ENCODE data around the gene MATCAP1. TPM values are rescaled to one million over a fixed set of nuclear protein-coding genes. Genes with fewer than 3 reads are reported as not detected.

Gene MATCAP1
- total and polyA plus RNA-seq, 4 donors: 18.5 to 41.8 (median 26.0) TPM

DNA sequence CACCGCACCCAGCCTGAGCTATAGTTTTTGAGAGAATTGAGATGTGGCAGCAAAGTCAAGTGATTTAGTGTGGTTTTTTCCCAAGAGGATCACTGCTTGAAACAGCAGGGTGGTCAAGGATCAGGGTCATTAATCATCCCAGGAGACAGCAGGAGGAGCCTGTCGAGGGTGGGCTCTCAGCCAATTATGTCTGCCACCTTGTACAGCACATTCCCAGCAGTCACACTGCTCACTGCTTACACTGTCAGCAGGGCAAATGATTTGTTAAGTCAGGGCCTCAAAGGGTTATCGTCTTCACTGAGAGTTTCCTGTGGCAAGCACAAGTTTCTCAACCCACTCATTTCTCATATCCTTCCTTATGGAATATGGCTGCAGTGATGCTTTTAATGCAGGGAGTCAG, 46.2 kb downstream of the MATCAP1 start:
- peaks cover 0 to 2% (median 0%) of the 10 kb centered on the region in 4 donors for H3K9me3 ChIP-seq (ENCODE audit: control insufficient read depth in 4 of 4, insufficient read depth in 3 of 4, low read length in 3 of 4)
- TF ChIP-seq, protein P1, sequence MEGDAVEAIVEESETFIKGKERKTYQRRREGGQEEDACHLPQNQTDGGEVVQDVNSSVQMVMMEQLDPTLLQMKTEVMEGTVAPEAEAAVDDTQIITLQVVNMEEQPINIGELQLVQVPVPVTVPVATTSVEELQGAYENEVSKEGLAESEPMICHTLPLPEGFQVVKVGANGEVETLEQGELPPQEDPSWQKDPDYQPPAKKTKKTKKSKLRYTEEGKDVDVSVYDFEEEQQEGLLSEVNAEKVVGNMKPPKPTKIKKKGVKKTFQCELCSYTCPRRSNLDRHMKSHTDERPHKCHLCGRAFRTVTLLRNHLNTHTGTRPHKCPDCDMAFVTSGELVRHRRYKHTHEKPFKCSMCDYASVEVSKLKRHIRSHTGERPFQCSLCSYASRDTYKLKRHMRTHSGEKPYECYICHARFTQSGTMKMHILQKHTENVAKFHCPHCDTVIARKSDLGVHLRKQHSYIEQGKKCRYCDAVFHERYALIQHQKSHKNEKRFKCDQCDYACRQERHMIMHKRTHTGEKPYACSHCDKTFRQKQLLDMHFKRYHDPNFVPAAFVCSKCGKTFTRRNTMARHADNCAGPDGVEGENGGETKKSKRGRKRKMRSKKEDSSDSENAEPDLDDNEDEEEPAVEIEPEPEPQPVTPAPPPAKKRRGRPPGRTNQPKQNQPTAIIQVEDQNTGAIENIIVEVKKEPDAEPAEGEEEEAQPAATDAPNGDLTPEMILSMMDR (IDR thresholded peaks at IDR 0.05; ENCODE audit: control extremely low read depth, extremely low read depth): no peak
- DNase-seq (no peak), ATAC-seq (ENCODE audit: insufficient read depth, low FRiP score) (no peak)
- no peaks in the 10 kb centered on the region for H3K27me3 ChIP-seq (ENCODE audit: control insufficient read depth in 3 of 3, insufficient read depth in 3 of 3, low read length in 2 of 3)
- H3K4me3 ChIP-seq: no peak overlapping the region
- H3K4me1 ChIP-seq (ENCODE audit: control insufficient read depth in 5 of 5, insufficient read depth in 5 of 5, low read length in 5 of 5): no peaks in the 10 kb centered on the region
- H3K27ac ChIP-seq (ENCODE audit: low read depth in 1 of 2, low read length in 1 of 2): no peak overlapping the region
- peaks cover 25 to 56% (median 49%) of the 10 kb centered on the region in 4 donors for H3K36me3 ChIP-seq (ENCODE audit: control insufficient read depth in 4 of 4, insufficient read depth in 4 of 4, low read length in 4 of 4)
- H3K9ac ChIP-seq (ENCODE audit: insufficient read depth in 1 of 2, low read length in 2 of 2): no peak overlapping the region
- 48 to 51% methylated on average over 3 of the region's 3 CpGs for WGBS, 2 donors

DNA sequence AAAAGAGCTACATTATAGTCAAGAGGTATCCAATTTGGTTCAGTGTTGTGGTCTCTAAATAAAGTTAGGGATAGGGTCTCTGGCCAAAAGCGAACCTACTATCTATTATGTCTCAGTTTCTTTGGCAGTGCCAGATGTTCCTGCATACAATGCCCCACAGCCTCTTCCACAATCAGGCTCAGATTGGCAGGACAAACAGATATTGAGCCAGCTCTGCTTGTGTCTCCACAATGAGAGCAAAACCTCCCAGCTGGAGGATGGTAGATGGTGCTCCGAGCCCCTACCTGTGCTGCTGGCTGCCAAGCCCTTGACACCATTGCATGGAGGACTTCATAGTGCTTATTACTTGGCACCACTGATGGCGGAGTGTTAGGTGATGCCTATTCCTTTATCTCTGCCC, 54.3 kb downstream of the MATCAP1 start:
- peaks cover 0 to 2% (median 0%) of the 10 kb centered on the region in 4 donors for H3K9me3 ChIP-seq (ENCODE audit: control insufficient read depth in 4 of 4, insufficient read depth in 3 of 4, low read length in 3 of 4)
- no peak overlapping the region for H3K27ac ChIP-seq (ENCODE audit: low read depth in 1 of 2, low read length in 1 of 2)
- no peak for DNase-seq
- WGBS, 2 donors: 99 to 100% methylated on average over 3 of the region's 3 CpGs
- TF ChIP-seq, protein P1 (IDR thresholded peaks at IDR 0.05; ENCODE audit: control extremely low read depth, extremely low read depth): no peak
- no peak overlapping the region for H3K4me3 ChIP-seq
- no peaks in the 10 kb centered on the region for H3K27me3 ChIP-seq (ENCODE audit: control insufficient read depth in 3 of 3, insufficient read depth in 3 of 3, low read length in 2 of 3)
- H3K4me1 ChIP-seq (ENCODE audit: control insufficient read depth in 5 of 5, insufficient read depth in 5 of 5, low read length in 5 of 5): no peaks in the 10 kb centered on the region
- H3K36me3 ChIP-seq (ENCODE audit: control insufficient read depth in 4 of 4, insufficient read depth in 4 of 4, low read length in 4 of 4): peaks cover 14 to 36% (median 32%) of the 10 kb centered on the region in 4 donors
- no peak for ATAC-seq (ENCODE audit: insufficient read depth, low FRiP score)
- H3K9ac ChIP-seq (ENCODE audit: insufficient read depth in 1 of 2, low read length in 2 of 2): no peak overlapping the region

DNA sequence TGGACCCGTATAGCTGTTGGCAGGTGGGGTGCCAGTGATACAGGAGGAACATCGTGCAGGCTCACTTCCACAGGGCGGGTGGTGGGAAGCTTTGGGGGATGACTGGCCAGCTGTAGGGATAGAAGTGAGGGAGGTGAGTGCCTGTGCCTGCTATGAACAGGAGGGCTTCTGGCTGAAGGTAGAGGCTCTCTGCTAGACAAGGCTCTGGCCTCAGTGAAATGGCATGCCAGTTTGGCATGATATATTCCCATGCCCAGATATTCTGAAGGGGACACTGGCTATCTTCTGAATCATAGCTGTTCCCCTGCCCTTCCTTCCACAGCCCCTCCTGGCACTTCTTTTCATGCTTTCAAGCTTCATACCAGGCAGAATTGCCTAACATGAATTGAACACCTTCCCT, 54.9 kb downstream of the MATCAP1 start:
- Histone ChIP-seq H3K9me3 (ENCODE audit: control insufficient read depth in 4 of 4, insufficient read depth in 3 of 4, low read length in 3 of 4) (no peaks in the 10 kb centered on the region), H3K36me3 (ENCODE audit: control insufficient read depth in 4 of 4, insufficient read depth in 4 of 4, low read length in 4 of 4) (peaks cover 14 to 36% (median 26%) of the 10 kb centered on the region in 4 donors), H3K27ac (ENCODE audit: low read depth in 1 of 2, low read length in 1 of 2) (no peak overlapping the region), H3K4me1 (ENCODE audit: control insufficient read depth in 5 of 5, insufficient read depth in 5 of 5, low read length in 5 of 5) (no peaks in the 10 kb centered on the region), H3K27me3 (ENCODE audit: control insufficient read depth in 3 of 3, insufficient read depth in 3 of 3, low read length in 2 of 3) (no peaks in the 10 kb centered on the region), H3K4me3 (no peak overlapping the region), H3K9ac (ENCODE audit: insufficient read depth in 1 of 2, low read length in 2 of 2) (no peak overlapping the region)
- TF ChIP-seq, protein P1 (IDR thresholded peaks at IDR 0.05; ENCODE audit: control extremely low read depth, extremely low read depth): no peak
- ATAC-seq (ENCODE audit: insufficient read depth, low FRiP score) (no peak), DNase-seq (no peak)
- 94 to 95% methylated on average over 3 of the region's 3 CpGs for WGBS, 2 donors

DNA sequence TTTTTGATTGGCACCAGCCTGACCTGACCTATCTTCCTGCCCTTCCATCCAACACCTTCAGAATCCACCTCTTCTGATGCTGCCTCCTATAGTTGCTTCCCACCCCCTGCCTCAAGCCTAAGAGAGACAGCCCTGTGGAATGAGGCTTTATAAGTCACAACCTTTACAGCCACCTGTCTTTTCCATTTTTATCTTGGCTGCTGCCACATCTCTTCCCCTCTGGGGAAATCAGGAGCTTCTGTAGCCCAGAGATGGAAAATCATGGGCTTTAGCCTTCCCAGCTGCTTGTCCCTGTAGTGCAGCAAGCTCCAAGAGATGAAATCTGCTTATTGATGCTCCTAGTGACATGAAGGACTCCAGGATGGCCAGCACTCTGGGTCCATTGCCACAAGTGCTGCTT, 55.3 kb downstream of the MATCAP1 start:
- DNase-seq (no peak), ATAC-seq (ENCODE audit: insufficient read depth, low FRiP score) (no peak)
- H3K27ac ChIP-seq (ENCODE audit: low read depth in 1 of 2, low read length in 1 of 2): no peak overlapping the region
- no peaks in the 10 kb centered on the region for H3K4me1 ChIP-seq (ENCODE audit: control insufficient read depth in 5 of 5, insufficient read depth in 5 of 5, low read length in 5 of 5)
- no peak overlapping the region for H3K4me3 ChIP-seq
- H3K9ac ChIP-seq (ENCODE audit: insufficient read depth in 1 of 2, low read length in 2 of 2): no peak overlapping the region
- no peaks in the 10 kb centered on the region for H3K27me3 ChIP-seq (ENCODE audit: control insufficient read depth in 3 of 3, insufficient read depth in 3 of 3, low read length in 2 of 3)
- TF ChIP-seq, protein P1 (IDR thresholded peaks at IDR 0.05; ENCODE audit: control extremely low read depth, extremely low read depth): no peak
- peaks cover 16 to 39% (median 26%) of the 10 kb centered on the region in 4 donors for H3K36me3 ChIP-seq (ENCODE audit: control insufficient read depth in 4 of 4, insufficient read depth in 4 of 4, low read length in 4 of 4)
- H3K9me3 ChIP-seq (ENCODE audit: control insufficient read depth in 4 of 4, insufficient read depth in 3 of 4, low read length in 3 of 4): no peaks in the 10 kb centered on the region
